ENCODE data around the gene CCP110.

GRCh38 chr16:19599968-19600716 is 76.4 kb downstream of the CCP110 start:
- no peak for TF ChIP-seq POLR2A (IDR thresholded peaks at IDR 0.05)
- no peak for TF ChIP-seq CTCF (IDR thresholded peaks at IDR 0.05)
- TF ChIP-seq EP300 (IDR thresholded peaks at IDR 0.05) = no peak

All from stomach (tissue), 4 donors.